ENCODE results near the gene TLCD1.

- TF ChIP-seq CTCF (IDR thresholded peaks at IDR 0.05 in 4 of 5, conservative IDR thresholded peaks at IDR 0.05 in 1 of 5) (no peak), POLR2A (IDR thresholded peaks at IDR 0.05) (no peak)
Measured at GRCh38 chr17:28682655-28683054, 43.4 kb downstream of the TLCD1 start.

Measured in gastrocnemius medialis (tissue), 4 donors.